GM12875 (cell line): ENCODE measurements around the gene SLC9C1.

ENCODE experiments used
- H3K4me3 ChIP-seq: one replicate; pipeline ENCODE4 v1.5.1; 2011; ENCODE audit warnings: low read depth, low read length, control low read depth
- CTCF ChIP-seq: IDR thresholded peaks from 2 replicates; pipeline ENCODE4 v1.5.1; 2011; ENCODE audit warnings: low read depth, mild to moderate bottlenecking, control low read depth, inconsistent platforms, low read length, moderate library complexity, borderline replicate concordance; ENCODE audit not compliant: insufficient read depth

The SLC9C1 gene

GRCh38 chr3:112320691-112321090, 26.7 kb upstream of the SLC9C1 start:
- H3K4me3 ChIP-seq, result no peak overlapping the region
- no peak for TF ChIP-seq CTCF

DNA sequence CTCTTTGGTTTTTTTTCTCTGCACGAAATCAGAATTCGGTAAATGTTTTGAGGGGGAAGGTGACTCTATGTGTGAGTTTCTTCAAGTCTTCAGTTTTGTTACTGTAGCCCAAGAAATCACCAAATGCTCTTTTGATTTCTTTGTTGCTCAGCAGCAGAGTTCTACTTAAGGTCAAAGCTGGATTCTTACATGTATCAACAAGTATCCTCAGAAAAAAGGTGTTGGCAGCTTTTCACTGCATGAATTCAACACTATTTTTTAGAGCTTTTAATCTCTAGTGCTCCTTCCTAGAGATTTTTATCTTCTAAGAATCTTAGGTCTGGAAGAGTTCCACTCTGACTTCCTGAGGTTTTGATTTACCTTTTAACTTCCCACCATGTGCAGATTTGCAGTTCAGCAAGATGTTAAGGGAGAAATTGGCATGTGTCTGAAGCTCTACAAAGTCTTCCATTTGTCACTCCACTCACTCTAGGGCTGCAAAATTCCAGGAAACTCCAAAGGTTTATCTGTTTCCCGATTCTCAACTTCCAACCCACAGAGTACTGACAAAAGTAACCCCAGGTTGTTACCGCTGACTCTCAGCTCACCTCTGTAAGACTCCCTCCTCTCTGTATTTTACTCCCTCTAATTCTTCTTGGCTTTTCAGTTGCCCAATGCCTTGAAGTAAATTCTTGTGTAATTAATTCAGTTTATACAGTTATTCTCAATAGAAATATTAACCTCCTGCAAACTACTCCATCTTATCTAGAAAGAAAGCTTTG, 25.7 kb upstream of the SLC9C1 start:
- no peak for TF ChIP-seq CTCF
- H3K4me3 ChIP-seq, result no peak overlapping the region

- no peak for TF ChIP-seq CTCF
- no peak overlapping the region for H3K4me3 ChIP-seq
Observed at GRCh38 chr3:112315791-112316190, 21.8 kb upstream of the SLC9C1 start.

GRCh38 chr3:112314649-112315048, 20.6 kb upstream of the SLC9C1 start:
- no peak for TF ChIP-seq CTCF
- H3K4me3 ChIP-seq, result no peak overlapping the region

GRCh38 chr3:112308151-112308911, 14.3 kb upstream of the SLC9C1 start:
- no peak overlapping the region for H3K4me3 ChIP-seq
- no peak for TF ChIP-seq CTCF

DNA sequence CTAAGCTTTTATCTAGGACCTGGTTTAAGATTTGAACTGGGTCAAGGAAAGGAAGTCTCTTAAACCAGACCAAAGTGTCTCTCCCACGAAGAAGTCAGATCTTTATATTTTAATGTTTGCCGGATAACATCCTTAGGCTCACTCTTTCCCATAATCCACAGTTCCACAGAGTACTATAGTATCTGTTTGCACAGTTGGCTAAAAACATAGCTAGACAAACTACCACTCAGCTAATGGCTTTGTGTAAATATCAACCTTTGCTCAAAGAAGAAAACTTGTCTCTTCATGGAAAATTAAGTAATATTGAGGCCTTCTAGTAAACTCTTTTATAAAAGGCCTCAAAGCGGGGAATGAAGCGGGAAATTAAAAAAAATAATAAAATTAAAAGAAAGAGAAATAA, 13.5 kb upstream of the SLC9C1 start:
- H3K4me3 ChIP-seq, result no peak overlapping the region

More for the DNA sequence above, 13.5 kb upstream of the SLC9C1 start:
- no peak for TF ChIP-seq CTCF
